ENCODE measurements around the gene CPA1.

DNA sequence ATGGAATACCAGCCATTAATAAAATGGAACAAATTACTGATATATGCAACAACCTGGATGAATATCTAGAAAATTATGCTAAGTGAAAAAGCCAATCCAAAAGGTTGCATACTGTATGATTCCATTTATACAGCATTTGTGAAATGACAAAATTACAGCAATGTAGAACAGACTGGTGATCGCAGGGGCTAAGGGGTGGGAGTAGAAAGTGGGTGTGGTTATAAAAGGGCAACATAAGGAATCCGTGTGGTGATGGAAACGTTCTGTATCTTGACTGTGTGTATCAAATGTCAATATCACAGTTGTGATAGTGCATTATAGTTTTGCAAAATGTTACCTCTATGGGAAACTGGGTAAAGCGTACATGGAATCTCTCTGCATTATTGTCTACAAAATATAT lies 45.5 kb downstream of the CPA1 start:
- TF ChIP-seq, protein P1, sequence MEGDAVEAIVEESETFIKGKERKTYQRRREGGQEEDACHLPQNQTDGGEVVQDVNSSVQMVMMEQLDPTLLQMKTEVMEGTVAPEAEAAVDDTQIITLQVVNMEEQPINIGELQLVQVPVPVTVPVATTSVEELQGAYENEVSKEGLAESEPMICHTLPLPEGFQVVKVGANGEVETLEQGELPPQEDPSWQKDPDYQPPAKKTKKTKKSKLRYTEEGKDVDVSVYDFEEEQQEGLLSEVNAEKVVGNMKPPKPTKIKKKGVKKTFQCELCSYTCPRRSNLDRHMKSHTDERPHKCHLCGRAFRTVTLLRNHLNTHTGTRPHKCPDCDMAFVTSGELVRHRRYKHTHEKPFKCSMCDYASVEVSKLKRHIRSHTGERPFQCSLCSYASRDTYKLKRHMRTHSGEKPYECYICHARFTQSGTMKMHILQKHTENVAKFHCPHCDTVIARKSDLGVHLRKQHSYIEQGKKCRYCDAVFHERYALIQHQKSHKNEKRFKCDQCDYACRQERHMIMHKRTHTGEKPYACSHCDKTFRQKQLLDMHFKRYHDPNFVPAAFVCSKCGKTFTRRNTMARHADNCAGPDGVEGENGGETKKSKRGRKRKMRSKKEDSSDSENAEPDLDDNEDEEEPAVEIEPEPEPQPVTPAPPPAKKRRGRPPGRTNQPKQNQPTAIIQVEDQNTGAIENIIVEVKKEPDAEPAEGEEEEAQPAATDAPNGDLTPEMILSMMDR (IDR thresholded peaks at IDR 0.05): no peak
- TF ChIP-seq POLR2A (IDR thresholded peaks at IDR 0.05): no peak
